Coronary artery (tissue), 2 donors: Measurements from ENCODE around the gene FAM185A.

Experiments
- DNase-seq: peaks from one replicate; pipeline ENCODE4 v3.0.0-alpha.2; 2017; ENCODE audit warnings: low spot score
- H3K27ac ChIP-seq, 2 donors: fragments of 200-600 bp; sonication (generic); one replicate each; pipeline ENCODE4 v1.5.1; 2016 to 2019
- H3K4me3 ChIP-seq: fragments of 200-600 bp; sonication (generic); 2 replicates; pipeline ENCODE4 v1.5.1; 2016; ENCODE audit warnings: mild to moderate bottlenecking, moderate library complexity
- TF ChIP-seq, protein P1 (sequence below): fragments of 200-600 bp; sonication (generic); IDR thresholded peaks from one replicate; pipeline ENCODE4 v1.5.1; 2019; ENCODE audit warnings: antibody characterized with exemption

The FAM185A gene

DNA sequence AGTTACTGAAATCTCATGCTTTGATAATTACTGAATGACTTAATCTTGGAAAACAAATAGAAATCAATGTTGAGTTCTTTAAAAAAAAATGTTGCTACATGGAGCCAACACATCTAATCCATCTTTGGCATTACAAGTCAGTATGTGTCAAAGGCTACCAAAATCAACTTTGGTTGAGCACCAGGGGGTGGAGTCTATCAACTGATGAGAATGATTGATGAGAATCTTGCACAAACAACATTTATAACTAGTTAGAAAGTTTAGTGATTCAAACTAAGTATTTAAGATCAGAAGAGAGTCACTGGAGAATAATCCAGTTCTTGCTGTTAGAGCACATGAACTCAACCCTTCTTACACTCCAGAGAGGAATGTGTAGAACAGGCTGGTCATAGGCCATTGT, 93.5 kb downstream of the FAM185A start:
- DNase-seq, result no peak
- H3K27ac ChIP-seq, result no peak overlapping the region
- H3K4me3 ChIP-seq, result no peak overlapping the region
- TF ChIP-seq, protein P1, sequence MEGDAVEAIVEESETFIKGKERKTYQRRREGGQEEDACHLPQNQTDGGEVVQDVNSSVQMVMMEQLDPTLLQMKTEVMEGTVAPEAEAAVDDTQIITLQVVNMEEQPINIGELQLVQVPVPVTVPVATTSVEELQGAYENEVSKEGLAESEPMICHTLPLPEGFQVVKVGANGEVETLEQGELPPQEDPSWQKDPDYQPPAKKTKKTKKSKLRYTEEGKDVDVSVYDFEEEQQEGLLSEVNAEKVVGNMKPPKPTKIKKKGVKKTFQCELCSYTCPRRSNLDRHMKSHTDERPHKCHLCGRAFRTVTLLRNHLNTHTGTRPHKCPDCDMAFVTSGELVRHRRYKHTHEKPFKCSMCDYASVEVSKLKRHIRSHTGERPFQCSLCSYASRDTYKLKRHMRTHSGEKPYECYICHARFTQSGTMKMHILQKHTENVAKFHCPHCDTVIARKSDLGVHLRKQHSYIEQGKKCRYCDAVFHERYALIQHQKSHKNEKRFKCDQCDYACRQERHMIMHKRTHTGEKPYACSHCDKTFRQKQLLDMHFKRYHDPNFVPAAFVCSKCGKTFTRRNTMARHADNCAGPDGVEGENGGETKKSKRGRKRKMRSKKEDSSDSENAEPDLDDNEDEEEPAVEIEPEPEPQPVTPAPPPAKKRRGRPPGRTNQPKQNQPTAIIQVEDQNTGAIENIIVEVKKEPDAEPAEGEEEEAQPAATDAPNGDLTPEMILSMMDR, result no peak

DNA sequence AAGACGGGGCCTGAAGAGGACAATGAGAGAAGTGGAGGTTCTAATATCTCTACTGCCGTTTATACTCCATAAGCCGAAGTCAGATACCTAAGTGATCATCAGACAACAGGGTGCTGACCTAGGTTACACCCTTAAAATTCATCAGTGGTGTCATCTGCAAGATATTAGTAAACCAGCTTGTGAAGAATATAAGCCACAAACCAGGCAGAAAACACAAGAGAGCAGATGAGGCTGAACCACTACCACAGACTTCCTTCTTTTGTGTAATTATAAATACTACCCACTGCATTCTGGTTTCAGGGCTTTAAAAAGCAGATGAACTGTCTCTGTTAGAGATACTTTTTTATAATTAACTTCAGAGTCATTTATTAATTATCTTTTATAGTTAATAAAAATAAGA, 95.1 kb downstream of the FAM185A start:
- TF ChIP-seq, protein P1, result no peak
- H3K4me3 ChIP-seq, result no peak overlapping the region
- no peak for DNase-seq
- no peak overlapping the region for H3K27ac ChIP-seq

DNA sequence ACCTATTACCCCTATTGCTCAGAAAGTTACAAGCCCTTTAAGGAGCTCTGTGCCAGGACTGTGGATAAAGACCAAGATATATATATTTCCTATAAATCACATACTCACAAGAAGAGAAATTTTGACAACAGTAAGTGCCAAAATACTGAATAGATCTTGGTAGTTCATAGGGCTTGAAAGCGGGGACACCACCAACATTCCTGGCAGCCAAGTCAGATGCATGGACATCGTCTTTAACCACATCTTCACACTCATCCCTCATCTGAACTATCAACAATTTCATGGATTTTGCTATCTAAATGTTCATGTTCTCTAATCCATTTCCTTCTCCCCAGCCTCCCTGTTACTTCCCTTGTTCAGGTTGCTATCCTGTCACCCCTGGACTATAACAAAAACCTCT, 96.5 kb downstream of the FAM185A start:
- TF ChIP-seq, protein P1, result no peak

DNA sequence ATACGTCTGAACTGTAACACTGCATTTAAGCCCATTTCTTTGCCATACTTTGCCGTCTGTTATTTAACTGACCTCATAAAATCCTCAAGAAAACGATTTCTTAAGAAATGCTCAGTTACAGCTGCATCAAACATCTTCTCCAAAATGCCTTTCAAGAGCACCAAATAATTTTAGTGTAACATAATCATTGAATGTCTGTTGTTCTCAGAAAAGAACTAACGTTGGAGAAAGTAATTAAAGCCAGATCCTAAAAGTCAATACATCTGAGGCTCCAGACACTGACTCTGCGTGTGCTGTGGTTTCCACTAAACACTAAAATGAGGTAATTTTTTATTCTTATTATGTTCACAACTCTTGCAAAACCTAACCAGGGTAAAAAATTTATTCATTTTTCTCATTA, 100.3 kb downstream of the FAM185A start:
- no peak for DNase-seq
- H3K4me3 ChIP-seq, result no peak overlapping the region

More for the DNA sequence above, 96.5 kb downstream of the FAM185A start:
- DNase-seq, result no peak
- Histone ChIP-seq H3K27ac (no peak overlapping the region), H3K4me3 (no peak overlapping the region)

DNA sequence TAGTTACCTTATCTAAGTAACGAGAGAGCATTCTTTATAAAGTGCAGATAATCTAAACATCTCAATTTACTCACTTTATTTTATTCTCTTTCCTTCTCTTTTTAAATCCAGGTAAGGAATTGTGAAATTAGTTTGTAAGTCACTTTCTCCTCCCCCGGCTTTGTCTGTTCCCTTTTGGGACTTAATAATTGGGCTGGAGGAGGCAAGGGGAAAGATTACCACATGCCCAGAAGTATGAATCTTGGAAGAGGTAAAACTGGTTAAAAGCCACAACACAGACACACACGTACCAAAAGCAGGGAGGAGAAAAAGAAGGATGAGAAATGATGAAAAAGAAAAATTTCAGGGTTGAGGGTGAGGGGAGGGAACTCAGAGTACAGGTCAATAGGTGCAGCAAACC, 100.7 kb downstream of the FAM185A start:
- DNase-seq, result no peak

More for the DNA sequence above, 100.3 kb downstream of the FAM185A start:
- TF ChIP-seq, protein P1, result no peak
- H3K27ac ChIP-seq, result no peak overlapping the region

DNA sequence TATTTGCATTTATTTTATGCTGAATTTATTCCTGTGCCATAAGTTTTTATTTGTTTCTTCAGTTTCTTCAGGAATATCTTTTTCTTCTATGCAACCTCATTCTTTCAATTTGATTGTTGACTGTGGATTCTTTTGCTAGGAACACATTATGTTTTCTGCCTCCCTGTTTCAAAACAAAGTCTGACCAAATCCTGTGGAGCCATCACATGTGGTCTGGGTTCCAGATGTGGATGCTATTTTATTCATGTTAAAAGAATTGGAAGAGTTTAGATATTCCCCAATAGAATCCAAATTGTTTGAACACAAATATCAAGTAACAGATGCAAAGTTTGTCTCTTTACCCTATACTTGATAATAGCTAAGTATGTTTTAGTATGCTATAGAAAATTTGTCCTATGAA, 107.2 kb downstream of the FAM185A start:
- Histone ChIP-seq H3K4me3 (no peak overlapping the region), H3K27ac (no peak overlapping the region)
- TF ChIP-seq, protein P1, result no peak
- no peak for DNase-seq

More for the DNA sequence above, 100.7 kb downstream of the FAM185A start:
- H3K27ac ChIP-seq, result no peak overlapping the region
- no peak overlapping the region for H3K4me3 ChIP-seq
- TF ChIP-seq, protein P1, result no peak
